OCI-M2 (cell line): Measurements from ENCODE around the gene SIGLEC7.

ENCODE experiments used
- DNase-seq: peaks from one replicate; lab custom pipeline; 2025; ENCODE audit not compliant: unreplicated experiment; lab: John Stamatoyannopoulos, UW

SIGLEC7 gene

DNA sequence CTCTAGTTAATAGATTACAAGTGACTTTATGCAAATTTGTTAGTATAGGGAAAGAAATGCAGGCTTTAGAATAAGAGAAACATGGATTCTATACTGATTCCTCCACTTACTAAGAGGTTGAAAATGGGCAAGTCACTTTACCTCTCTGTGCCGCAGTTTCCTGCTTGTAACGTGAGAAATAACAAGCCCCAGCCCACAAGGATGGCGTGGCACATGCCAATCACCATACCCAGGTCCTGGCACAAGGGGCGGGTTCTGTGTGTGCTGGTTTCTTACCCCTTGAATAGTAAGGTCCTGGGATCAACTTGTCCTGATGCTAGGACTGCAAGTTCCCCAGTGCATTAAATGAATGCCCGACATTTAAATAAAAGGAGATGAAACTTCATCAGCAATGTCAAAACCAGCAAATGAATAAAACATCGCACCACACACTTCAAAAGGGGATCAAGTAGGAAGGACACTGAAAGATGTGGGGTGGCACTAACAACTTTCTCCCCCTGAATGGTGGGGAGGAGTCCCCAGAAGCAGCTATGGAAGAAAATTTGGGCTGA lies 25.3 kb upstream of the SIGLEC7 start:
- no peak for DNase-seq

DNA sequence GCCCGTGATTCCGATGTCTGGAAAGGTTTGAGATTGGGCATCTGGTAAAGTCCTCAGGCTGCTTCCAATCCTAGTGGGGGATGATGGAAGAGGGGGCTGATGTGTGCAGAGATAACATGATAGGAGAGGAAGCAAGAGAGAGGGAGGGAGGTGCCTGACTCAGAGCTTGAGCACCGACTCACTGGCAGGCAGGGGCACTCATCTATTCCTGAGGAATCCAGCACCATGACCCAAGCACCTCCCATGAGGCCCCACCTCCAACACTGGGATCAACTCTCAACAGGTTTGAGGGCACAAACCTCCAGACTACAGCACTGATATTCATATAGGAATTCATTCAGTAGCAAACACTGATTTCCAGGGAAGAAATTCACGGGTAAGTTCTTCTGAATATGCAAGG lies 23.0 kb upstream of the SIGLEC7 start:
- DNase-seq, result no peak

DNA sequence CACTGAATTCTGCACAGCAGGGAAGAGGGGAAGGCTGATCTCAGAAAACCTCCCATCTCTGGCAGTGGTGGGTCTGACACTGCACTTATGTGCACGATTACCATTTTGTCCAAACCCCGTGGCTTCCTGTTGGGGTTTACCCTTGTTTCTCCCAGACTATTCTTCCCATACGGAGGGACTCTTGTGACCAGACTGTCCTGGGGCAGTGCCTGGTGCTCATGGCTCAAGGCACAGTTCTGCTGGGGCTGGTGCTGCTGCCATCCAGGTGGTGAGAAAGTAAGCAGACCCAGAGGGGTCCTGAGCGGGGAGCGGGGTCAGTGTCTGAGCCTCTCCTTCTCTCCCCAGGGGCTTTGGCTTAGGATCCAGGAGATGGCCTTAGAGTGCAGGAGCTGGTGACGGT lies 22.5 kb upstream of the SIGLEC7 start:
- DNase-seq, result no peak

DNA sequence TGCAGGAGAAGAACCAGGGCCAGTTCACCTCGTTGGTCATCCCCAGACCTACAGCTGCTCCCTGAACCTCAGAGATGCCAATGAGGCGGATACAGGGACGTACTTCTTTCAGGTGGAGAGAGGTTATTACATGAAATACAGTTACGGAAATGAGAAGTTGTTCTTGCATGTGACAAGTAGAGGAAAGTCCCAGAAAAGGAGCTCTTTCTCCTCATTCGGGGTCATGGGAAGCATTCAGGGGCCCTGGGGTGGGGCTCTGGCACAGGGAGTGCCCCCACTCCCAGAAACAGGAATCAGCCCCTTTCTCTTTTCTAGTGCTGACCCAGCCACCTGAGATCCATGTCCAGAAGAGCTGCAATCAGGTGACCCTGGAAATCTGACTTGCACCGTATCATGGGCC lies 21.9 kb upstream of the SIGLEC7 start:
- no peak for DNase-seq

DNA sequence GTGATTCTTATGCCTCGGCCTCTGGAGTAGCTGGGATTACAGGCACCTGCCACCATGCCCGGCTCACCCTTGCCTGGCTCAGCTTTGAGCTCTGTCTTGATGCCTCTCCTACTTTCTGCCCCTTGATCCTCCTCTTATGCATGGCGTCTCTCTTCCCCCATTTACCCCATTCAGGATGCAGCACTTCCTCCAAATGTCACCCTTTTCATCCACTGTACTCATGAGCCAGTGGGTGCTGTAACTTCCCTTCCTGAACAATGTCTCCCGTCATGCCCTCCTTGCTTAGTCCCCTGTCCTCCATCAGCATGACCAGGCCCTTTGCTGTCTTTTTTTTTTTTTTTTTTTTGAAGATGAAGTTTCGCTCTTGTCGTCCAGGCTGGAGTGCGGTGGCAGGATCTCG lies 20.8 kb upstream of the SIGLEC7 start:
- DNase-seq, result no peak

DNA sequence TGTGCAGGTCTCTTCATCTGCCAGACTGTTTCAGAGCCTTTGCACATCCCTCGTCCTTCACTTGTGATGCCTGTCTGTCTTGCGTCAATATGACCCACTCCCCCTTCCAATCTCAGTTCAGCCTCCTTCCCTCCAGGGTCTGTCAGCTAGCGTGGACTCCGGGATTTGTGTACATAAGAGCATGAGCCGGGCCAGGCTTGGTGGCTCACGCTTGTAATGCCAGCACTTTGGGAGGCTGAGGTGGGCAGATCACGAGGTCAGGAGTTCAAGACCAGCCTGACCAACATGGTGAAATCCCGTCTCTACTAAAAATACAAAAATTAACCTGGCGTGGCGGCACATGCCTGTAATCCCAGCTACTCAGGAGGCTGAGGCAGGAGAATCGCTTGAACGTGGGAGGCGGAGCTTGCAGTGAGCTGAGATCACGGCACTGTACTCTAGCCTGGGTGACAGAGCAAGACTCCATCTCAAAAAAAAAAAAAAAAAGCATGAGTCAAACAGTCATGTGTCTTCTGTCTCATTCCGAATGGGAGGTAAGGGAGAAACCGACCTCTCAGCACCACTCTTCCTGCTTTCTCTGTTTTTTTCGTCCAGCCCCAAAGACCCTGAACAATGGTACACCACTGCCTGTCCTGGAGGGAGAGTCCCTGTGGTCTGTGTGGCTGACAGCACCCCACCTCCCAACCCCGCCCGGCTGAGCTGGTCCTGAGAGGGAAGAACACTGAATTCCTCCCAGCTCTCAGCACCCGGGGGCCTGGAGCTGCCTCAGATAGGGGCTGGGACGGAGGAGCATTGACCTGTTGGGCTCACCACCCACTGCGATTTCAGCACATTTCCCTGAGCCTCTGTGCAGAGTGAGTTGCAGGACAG lies 19.8 kb upstream of the SIGLEC7 start:
- no peak for DNase-seq

DNA sequence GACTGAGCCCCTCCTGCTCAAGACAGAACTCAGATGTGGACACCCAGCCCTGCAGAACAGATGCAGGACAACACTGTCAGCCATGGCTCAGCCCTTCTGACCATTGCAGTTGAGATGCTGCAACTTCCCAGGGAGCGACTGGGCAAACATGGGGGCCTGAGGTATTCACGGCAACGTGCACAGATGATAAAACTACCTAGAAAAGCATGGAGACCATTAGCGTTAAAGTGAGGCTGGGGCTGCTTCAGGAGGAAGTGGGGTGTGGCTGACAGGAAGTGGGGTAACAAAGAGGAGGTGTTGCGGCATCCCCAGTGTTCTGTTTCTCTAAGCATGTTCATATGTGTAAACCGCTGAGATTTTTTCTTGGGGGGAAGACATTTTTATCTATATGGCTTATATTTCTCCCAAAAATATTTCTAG lies 18.7 kb upstream of the SIGLEC7 start:
- no peak for DNase-seq

DNA sequence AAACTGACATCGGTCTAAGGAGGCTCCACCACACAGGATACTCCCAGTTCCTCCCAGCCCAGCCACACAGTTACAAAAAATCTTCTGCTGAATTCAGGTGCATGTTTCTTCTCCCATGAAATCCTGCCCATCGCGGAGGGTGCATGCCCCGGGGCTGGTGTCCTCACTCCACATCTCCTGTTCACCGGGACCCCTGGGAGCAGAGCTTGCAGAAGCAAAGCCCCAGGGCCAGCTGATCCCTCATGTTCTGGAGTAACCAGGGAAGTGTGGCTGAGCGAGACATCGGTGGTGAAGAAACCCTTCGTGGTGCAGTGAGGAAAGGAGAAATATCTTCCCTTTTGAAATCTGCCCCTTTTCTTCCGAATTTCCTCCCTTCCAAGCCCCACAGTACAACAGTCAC lies 18.3 kb upstream of the SIGLEC7 start:
- no peak for DNase-seq

DNA sequence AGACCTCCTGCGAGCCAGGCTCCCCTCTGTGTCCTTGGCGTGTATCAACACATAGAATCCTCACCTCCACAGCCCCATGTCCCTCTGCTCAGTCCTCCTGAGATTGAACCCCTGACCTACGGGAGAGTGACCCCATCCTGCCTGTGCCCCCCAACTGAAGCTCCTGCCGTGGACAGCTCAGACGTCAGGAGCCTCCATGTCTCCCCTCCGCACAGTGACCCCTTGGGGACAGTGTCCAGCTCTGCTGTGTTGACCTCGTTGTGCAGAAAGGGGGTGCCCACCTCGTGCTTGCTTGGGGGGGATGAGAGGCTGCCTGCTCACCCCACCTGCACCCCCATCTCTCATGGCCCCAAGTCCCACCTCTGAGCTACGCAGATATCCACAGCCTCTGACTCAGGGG lies 17.9 kb upstream of the SIGLEC7 start:
- no peak for DNase-seq

DNA sequence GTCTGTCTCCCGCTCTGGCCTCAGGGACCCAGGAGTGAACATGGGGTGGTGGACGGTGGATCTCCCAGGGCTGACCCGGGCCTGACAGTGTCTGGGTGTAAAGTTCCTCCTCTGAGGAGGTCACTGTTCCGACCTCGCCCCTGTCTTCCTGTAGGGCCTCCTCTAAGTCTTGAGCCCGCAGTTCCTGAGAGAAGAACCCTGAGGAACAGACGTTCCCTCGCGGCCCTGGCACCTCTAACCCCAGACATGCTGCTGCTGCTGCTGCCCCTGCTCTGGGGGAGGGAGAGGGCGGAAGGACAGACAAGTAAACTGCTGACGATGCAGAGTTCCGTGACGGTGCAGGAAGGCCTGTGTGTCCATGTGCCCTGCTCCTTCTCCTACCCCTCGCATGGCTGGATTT lies 17.4 kb upstream of the SIGLEC7 start, which contains the start of gene SIGLEC9:
TSS of gene SIGLEC9 (plus strand) at position 178 of the 400 bp plus-strand sequence. CDS start at position 247, 69 bp downstream.
- no peak for DNase-seq

DNA sequence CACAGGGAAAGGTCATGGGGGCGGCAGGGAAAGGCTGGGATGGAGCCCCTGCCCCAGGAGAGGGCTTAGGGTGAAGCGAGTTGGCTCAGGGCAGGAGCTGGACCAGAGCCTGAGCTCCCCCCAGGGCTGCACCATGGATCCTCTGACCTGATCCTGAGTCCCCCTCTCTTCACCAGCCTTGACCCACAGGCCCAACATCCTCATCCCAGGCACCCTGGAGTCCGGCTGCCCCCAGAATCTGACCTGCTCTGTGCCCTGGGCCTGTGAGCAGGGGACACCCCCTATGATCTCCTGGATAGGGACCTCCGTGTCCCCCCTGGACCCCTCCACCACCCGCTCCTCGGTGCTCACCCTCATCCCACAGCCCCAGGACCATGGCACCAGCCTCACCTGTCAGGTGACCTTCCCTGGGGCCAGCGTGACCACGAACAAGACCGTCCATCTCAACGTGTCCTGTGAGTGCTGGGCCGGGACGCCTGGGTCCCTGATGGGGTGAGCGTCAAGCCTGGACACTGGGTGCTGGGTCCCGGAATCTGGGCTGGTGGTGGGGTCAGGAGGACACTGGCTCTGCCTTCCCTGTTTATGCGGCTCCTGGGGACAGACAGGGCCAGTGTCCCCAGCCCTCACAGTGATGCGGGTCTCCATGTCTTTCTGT lies 16.6 kb upstream of the SIGLEC7 start:
- DNase-seq, result no peak

DNA sequence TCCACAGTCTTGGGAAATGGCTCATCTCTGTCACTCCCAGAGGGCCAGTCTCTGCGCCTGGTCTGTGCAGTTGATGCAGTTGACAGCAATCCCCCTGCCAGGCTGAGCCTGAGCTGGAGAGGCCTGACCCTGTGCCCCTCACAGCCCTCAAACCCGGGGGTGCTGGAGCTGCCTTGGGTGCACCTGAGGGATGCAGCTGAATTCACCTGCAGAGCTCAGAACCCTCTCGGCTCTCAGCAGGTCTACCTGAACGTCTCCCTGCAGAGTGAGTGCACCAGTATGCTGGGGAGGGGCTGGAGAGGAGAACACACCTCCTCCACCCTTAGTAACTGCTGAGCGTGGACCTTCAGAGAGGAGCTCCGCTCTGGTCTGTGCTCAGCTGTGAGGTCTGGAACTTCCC lies 15.1 kb upstream of the SIGLEC7 start:
- no peak for DNase-seq

DNA sequence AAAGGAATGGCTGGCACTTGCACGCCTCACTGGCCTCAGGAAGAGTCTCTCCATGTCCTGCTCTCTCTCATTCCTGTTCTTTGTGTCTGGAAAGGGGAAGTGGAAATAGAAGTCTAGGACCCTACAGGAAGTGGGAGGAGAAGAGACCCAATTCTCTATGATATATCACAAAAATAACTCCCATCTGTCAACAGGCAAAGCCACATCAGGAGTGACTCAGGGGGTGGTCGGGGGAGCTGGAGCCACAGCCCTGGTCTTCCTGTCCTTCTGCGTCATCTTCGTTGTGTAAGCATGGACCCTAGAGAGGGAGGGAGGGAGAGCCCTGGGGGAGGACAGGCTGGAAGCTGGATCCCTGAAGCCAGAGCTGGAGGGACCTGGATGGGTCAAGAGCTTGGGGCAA lies 14.3 kb upstream of the SIGLEC7 start:
- DNase-seq, result peak; percentile 66

DNA sequence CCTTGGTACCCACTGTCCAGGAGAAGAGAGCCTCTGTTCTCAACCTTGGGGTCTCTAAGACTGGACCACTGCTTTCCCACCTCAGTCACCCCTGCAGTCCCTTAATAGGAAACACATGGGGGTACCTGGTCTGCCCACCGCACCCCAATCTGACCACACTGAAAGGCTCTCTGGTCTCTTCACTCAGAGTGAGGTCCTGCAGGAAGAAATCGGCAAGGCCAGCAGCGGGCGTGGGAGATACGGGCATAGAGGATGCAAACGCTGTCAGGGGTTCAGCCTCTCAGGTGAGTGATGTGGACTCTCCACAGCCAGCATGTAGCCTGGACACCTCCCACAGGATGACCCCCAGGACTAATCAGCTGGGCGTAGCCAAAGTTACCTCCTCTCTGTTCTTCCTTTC lies 13.9 kb upstream of the SIGLEC7 start:
- no peak for DNase-seq

DNA sequence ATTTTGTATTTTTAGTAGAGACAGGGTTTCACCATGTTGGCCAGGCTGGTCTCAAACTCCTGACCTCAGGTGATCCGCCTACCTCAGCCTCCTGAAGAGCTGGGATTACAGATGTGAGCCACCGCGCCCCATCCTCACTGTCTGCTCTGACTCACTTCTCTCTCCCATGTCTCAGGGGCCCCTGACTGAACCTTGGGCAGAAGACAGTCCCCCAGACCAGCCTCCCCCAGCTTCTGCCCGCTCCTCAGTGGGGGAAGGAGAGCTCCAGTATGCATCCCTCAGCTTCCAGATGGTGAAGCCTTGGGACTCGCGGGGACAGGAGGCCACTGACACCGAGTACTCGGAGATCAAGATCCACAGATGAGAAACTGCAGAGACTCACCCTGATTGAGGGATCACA lies 12.4 kb upstream of the SIGLEC7 start:
- DNase-seq, result no peak

DNA sequence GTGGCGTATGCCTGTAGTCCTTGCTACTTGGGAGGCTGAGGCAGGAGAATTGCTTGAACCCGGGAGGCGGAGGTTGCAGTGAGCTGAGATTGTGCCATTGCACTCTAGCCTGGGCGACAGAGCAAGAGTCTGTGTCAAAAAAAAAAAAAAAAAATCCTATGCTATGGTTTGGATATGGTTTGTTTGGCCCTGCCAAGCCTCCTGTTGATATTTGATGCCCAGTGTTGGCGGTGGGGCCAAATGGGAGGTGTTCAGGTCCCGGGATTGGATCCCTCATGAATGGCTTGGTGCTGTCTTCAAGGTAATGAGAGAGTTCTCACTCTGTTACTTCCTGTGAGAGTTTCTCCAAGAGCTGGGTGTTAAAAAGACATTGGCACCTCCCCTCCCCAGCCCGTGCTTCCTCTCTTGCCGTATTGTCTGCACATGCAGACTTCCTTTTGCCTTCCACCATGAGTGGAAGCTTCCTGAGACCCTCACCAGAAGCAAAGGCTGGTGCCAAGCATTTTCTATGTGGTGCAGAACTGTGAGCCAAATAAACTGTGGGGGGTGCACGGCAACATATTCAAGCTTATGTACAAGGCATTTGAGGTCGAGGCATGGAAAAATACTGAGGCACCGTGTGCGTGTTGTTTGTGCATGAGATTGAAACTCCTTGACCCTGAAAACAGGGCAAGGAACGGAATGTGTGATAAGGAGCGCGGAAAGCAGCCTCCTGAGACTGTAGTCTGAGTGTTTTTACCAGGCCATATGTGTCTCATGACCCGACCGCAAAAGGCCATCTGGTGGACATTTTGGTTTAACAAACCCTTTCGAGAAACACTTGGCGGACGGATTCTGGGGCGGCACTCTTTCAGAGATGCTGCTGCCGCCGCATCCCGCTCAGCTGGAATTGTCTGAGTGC lies 10.1 kb upstream of the SIGLEC7 start:
- peak; percentile 36 for DNase-seq

DNA sequence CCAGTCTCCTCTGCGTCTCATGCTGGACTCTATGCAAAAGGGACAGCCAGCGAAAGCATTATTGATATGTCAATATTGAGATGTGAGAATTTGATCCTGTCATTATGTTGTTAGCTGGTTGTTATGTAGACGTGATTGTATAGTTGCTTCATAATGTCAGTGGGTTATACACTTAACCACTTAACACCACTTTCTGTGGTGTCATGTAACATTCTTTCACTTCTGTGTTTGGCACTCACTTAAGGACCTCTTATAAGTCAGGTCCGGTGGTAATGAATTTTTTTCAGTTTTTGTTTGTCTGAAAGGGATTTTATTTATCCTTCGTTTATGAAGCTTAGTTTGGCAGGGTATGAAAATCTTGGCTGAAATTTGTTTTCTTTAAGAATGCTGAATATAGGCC lies 7.1 kb upstream of the SIGLEC7 start:
- no peak for DNase-seq

DNA sequence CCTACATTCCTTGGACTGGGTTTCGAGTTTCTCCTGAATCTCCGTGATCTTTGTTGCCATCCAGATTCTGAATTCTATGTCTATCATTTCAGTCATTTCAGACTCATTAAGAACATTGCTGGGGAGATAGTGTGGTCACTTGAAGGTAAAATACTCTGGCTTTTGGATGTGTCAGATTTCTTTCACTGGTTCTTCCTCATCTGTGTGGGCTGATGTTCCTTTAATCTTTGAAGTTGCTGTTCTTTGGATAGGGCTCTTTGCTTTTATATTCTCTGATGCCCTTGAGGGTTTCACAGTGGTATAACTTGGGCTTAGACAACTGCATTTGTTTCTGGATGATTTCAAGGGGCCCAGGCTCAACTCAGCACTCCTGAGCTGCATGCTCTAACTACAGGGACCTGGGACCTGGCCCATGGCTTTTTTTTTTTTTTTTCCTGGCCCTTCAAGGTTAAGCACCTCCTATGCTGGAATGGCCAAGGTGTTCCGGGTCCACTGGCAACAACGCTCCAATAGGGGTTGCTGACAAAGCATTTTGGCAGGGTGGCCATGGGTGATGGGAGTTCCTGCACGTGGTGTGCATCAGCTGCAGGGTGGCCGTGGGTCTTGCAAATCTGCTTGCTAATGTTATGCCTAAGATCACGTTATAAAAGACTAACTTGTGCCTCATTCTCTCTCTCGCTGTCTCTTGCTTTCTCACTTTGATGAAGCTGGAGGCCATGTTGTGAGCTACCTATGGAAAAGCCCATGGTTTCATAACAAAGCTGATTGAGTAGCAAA lies 5.9 kb upstream of the SIGLEC7 start:
- DNase-seq, result no peak

DNA sequence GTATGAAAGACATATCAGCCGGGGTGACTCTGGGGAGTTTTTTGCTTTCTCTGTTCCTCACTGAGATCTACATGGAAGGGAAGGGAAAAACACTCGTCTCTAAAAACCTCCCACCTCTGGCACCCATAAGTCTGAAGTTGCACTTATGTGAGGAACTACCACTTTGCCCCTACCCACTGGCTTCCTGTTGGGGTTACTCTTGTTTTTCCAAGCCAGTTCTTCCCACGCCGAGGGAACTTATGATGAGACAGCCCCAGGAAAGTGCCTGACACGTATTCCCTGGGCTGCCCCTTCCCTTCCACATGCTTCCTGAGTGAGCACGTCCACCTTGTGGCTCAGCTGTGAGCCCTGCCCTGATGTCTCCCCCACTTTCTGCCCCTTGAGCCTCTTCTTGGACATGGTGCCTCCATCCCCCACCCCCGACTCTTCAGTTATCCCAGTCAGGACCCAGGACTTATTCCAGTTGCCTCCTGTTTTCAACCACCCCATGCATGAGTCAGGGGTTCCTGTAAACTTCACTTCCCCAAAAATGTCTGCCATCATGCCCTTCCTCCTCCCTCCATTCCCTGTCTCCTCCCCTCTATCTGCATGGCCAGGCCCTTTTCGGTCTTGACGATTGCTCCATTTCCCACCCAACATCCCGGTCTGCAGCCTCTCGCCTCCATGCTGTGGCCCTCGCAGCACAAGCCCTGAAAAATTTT lies 5.1 kb upstream of the SIGLEC7 start:
- no peak for DNase-seq
